Measurements from ENCODE around the gene SLC6A1. TPM values are rescaled to one million over a fixed set of nuclear protein-coding genes. Genes with fewer than 3 reads are reported as not detected.

The SLC6A1 gene
- total and polyA plus RNA-seq, 2 of the 13 experiments (the other 11 are each of a cell fraction or from before 2014, with no cell fraction given): not detected

GRCh38 chr3:10988001-10988665 is 4.4 kb upstream of the SLC6A1 start:
- CTCF ChIA-PET (ENCODE audit: low intra/inter-chr PET ratio, low total read pairs): no interaction called here
- Histone ChIP-seq H3K27me3 (ENCODE audit: control insufficient read depth in 1 of 2, insufficient read depth in 2 of 2, low read length in 2 of 2) (peaks cover 3 to 21% of the 10 kb centered on the region in 2 experiments; a peak in 3 of 5 replicates), H3K4me1 (ENCODE audit: insufficient read depth, low read length) (peaks cover 14% of the 10 kb centered on the region), H4K20me1 (ENCODE audit: insufficient read depth, low read length) (no peaks in the 10 kb centered on the region), H3K36me3 (replicated peaks in 1 of 2; ENCODE audit: control insufficient read depth in 1 of 2, insufficient read depth in 2 of 2, low read length in 2 of 2) (no peaks in the 10 kb centered on the region), H3K4me2 (ENCODE audit: low read depth, low read length) (peak overlapping the region; percentile 3; the same call in 1 of the 2 replicates), H3K79me2 (ENCODE audit: insufficient read depth, low read length) (no peaks in the 10 kb centered on the region), H3K9me3 (ENCODE audit: low read length) (no peaks in the 10 kb centered on the region), H2AFZ (ENCODE audit: low read length) (no peak overlapping the region), H3K4me3 (replicated peaks in 1 of 3; ENCODE audit: insufficient read depth in 1 of 3, low read depth in 2 of 3, low read length in 3 of 3) (no peak overlapping the region), H3K27ac (ENCODE audit: extremely low read length, insufficient read depth, low read length) (no peak overlapping the region), H3K9ac (ENCODE audit: insufficient read depth, low read depth, low read length) (no peak overlapping the region)
- POLR2A ChIA-PET: no interaction called here
- BruUV-seq (replicated peaks): no TSS peak
- under 1% methylated on average over 8 of the region's 9 CpGs for WGBS (ENCODE audit: low lambda C conversion rate)
- FAIRE-seq (no peak), DNase-seq (ENCODE audit: low spot score) (peak; percentile 3), ATAC-seq (peak; percentile 78)
- intact Hi-C loops (cut with micrococcal nuclease; ENCODE audit: unreplicated experiment) (no loop called here), in situ Hi-C loops (cut with HindIII; ENCODE audit: extremely low pct_ligation_motif_present, low pct_unique_long_range_greater_than_20kb) (no loop called here)
- TF ChIP-seq CEBPB (IDR thresholded peaks at IDR 0.05; ENCODE audit: borderline replicate concordance, low read depth, low read length) (0 out of 2 replicates have a peak, but pooled peaks have one; percentile 12), SOX6 (IDR thresholded peaks at IDR 0.05) (no peak), SOX6 (CRISPR knock-in tag; IDR thresholded peaks at IDR 0.05) (peak; percentile 56), ZFX (CRISPR knock-in tag; IDR thresholded peaks at IDR 0.05; ENCODE audit: low read depth) (0 out of 2 replicates have a peak, but pooled peaks have one; percentile 14), GATAD2A (CRISPR knock-in tag; IDR thresholded peaks at IDR 0.05) (peak; percentile 72; the same call in 1 of the 2 replicates), SOX13 (IDR thresholded peaks at IDR 0.05) (no peak), SOX13 (CRISPR knock-in tag; conservative IDR thresholded peaks at IDR 0.05 in 1 of 2, IDR thresholded peaks at IDR 0.05 in 1 of 2) (0 out of 4 replicates have a peak, but pooled peaks of 1 of the 2 experiments have one; percentile 16), SKI (IDR thresholded peaks at IDR 0.05; ENCODE audit: partially characterized antibody) (no peak), SETDB1 (CRISPR knock-in tag; IDR thresholded peaks at IDR 0.05; ENCODE audit: borderline replicate concordance) (no peak), HNF4A (CRISPR knock-in tag; IDR thresholded peaks at IDR 0.05) (peak; percentile 37; the same call in 1 of the 2 replicates), ZNF552 (CRISPR knock-in tag; IDR thresholded peaks at IDR 0.05; ENCODE audit: borderline replicate concordance) (no peak), PCBP2 (optimal IDR thresholded peaks at IDR 0.05; ENCODE audit: low read depth, low read length, poor library complexity, severe bottlenecking) (no peak), ZNF772 (CRISPR knock-in tag; IDR thresholded peaks at IDR 0.05) (no peak), ONECUT2 (CRISPR knock-in tag; IDR thresholded peaks at IDR 0.05) (peak; percentile 77), MTA3 (CRISPR knock-in tag; IDR thresholded peaks at IDR 0.05) (no peak), BCL6 (CRISPR knock-in tag; IDR thresholded peaks at IDR 0.05) (0 out of 2 replicates have a peak, but pooled peaks have one; percentile 30), ZBTB7B (CRISPR knock-in tag; IDR thresholded peaks at IDR 0.05) (no peak), CC2D1A (CRISPR knock-in tag; IDR thresholded peaks at IDR 0.05) (no peak), PHF21A (CRISPR knock-in tag; IDR thresholded peaks at IDR 0.05) (0 out of 2 replicates have a peak, but pooled peaks have one; percentile 19), KMT2B (CRISPR knock-in tag; IDR thresholded peaks at IDR 0.05) (no peak), ZNF260 (CRISPR knock-in tag; IDR thresholded peaks at IDR 0.05; ENCODE audit: borderline replicate concordance, low read depth) (no peak), SIN3A (IDR thresholded peaks at IDR 0.05; ENCODE audit: borderline replicate concordance, low read depth, low read length) (no peak), SALL1 (CRISPR knock-in tag; IDR thresholded peaks at IDR 0.05) (peak; percentile 71), PAXIP1 (CRISPR knock-in tag; conservative IDR thresholded peaks at IDR 0.05) (peak; percentile 51)

Data from HepG2 (cell line).